HG02981 (cell line): ENCODE data around the gene PGA3.
"Not testable (repeated sequence)": the region's sequence is repeated elsewhere in the genome, so short reads cannot be mapped to it uniquely, and the experiment has no call there.

ENCODE experiments used
- ATAC-seq: cut with Tn5 transposase; IDR thresholded peaks from one replicate; pipeline ENCODE4 v1.9.1; 2021; ENCODE audit warnings: mild to moderate bottlenecking, moderate library complexity; ENCODE audit not compliant: unreplicated experiment

PGA3 gene

DNA sequence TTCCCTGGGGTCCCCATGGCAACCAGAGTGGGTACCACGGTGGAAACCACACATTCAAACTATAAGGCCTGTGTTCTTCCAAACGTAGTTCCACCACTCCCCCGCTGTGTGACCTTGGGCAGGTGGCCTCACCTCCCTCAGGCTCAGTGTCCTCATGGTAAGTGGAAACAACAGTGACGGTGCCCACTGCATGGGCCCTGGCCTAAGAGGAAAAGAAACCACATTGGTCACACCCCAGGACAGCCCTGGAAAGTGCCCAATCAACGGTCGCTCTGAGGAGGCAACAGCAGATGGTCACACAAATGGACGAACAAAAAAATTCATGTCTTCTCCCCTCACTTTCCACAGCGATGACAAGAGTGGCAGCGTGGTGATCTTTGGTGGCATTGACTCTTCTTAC lies 44.8 kb downstream of the PGA3 start:
- not testable (repeated sequence) for ATAC-seq

GRCh38 chr11:61249201-61249600 lies 45.9 kb downstream of the PGA3 start:
- not testable (repeated sequence) for ATAC-seq

- ATAC-seq, result not testable (repeated sequence)
These were observed 47.8 kb downstream of the PGA3 start for GRCh38 chr11:61250796-61251765.

DNA sequence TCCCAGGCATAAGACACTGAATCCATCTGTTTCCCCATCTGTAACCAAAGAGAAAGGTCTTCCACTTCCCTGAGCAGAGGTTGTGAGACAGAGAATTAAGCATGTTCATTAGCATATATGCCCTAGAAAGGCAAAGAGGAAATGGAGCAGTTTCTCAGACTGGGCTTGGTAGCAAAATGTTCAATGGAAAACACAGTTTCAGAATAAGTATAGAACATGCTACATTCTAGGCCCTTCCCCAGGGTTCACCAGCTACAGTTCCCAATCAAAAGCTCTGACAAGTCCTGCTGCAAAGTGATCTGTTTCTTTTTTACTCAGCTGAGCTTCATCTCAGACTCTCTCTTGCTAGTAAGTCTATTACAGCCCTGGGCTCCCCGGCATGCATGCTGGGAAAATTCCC lies 49.0 kb downstream of the PGA3 start:
- not testable (repeated sequence) for ATAC-seq

- ATAC-seq, result peak; percentile 61
These were observed 51.2 kb downstream of the PGA3 start for GRCh38 chr11:61254403-61255025.

GRCh38 chr11:61256710-61257482 lies 53.6 kb downstream of the PGA3 start:
- no peak for ATAC-seq

GRCh38 chr11:61258546-61258945 lies 55.2 kb downstream of the PGA3 start:
- ATAC-seq, result no peak

DNA sequence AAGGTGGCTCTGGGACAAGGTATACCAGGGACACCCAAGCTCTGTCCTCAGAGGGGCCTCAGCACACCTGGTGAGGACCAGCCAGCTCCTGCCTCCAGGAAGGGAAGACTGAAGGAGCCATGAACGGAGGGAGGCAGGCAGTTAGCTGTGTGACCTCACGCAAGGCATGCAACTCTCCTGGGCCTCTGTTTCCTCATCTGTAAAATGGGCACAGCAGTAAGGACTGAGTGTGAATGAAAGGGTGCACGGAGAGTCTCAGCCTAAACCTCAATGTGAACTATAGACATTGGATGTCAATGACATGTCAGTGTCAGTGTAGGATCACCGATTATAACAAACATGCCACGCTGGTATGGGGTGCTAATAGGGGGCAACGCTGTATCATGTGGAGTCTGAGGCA lies 56.0 kb downstream of the PGA3 start:
- ATAC-seq, result no peak
